Lung (tissue), 12 donors: ENCODE measurements around the gene SRPK2. TPM values are rescaled to one million over a fixed set of nuclear protein-coding genes. Genes with fewer than 3 reads are reported as not detected.
"Not testable (repeated sequence)": the region's sequence is repeated elsewhere in the genome, so short reads cannot be mapped to it uniquely, and the experiment has no call there.

Experiments used
- ATAC-seq: fragments of 200-7000 bp; cut with Tn5 transposase; one replicate; pipeline ENCODE4 v1.9.1; 2020; ENCODE audit warnings: moderate number of reproducible peaks; ENCODE audit not compliant: insufficient read depth, low FRiP score
- DNase-seq, 3 donors: peaks; one replicate each; pipeline ENCODE4 v3.0.0-alpha.2; 2013 to 2017
- H3K27ac ChIP-seq, 2 donors: one replicate each; pipeline ENCODE4 v1.5.1; 2013; ENCODE audit warnings: mild to moderate bottlenecking in 2 of 2, moderate library complexity in 2 of 2, control low read depth in 1 of 2, inconsistent platforms in 1 of 2, low read depth in 1 of 2, low read length in 1 of 2
- H3K27me3 ChIP-seq, 3 donors: one replicate each; pipeline ENCODE4 v1.5.1; 2013; ENCODE audit warnings: low read length in 2 of 3; ENCODE audit not compliant: control insufficient read depth in 3 of 3, insufficient read depth in 3 of 3
- H3K36me3 ChIP-seq, 4 donors: one replicate each; pipeline ENCODE4 v1.5.1; 2013; ENCODE audit warnings: low read length in 4 of 4, mild to moderate bottlenecking in 1 of 4, moderate library complexity in 1 of 4; ENCODE audit not compliant: control insufficient read depth in 4 of 4, insufficient read depth in 4 of 4
- H3K4me1 ChIP-seq, 5 donors: one replicate each; pipeline ENCODE4 v1.5.1; 2013; ENCODE audit warnings: low read length in 5 of 5, mild to moderate bottlenecking in 2 of 5, moderate library complexity in 1 of 5; ENCODE audit not compliant: control insufficient read depth in 5 of 5, insufficient read depth in 5 of 5
- H3K4me3 ChIP-seq: one replicate; pipeline ENCODE4 v1.5.1; 2013; ENCODE audit warnings: mild to moderate bottlenecking, control low read depth, moderate library complexity
- H3K9ac ChIP-seq, 2 donors: one replicate each; pipeline ENCODE4 v1.5.1; 2013; ENCODE audit warnings: low read length in 2 of 2, control low read depth in 1 of 2; ENCODE audit not compliant: insufficient read depth in 1 of 2
- H3K9me3 ChIP-seq, 4 donors: one replicate each; pipeline ENCODE4 v1.5.1; 2013; ENCODE audit warnings: low read length in 3 of 4, mild to moderate bottlenecking in 1 of 4, moderate library complexity in 1 of 4; ENCODE audit not compliant: control insufficient read depth in 4 of 4, insufficient read depth in 3 of 4
- WGBS, 2 donors: extraction: QIAGEN DNeasy Blood & Tissue Kit; methylation state at CpG; one replicate each; pipeline ENCODE4 v1.1.7; 2013; 5-methylcytosine and 5-hydroxymethylcytosine counted together
- polyA plus RNA-seq, 2 donors: library from polyadenylated mRNA; stranded (reverse); fragments of 200-250 nt; gene quantifications; one replicate each; pipeline ENCODE4 v1.2.1, GENCODE V29; 2013
- total RNA-seq, 2 donors: library from RNA; depleted of rRNA in 1 of 2; stranded (reverse); fragments of >200 nt in 1 of 2; gene quantifications; one replicate each; pipeline ENCODE4 v1.2.1, GENCODE V29; 2014 to 2021
- TF ChIP-seq, protein P1 (sequence below): IDR thresholded peaks from 2 replicates; pipeline ENCODE4 v1.5.1; 2012; ENCODE audit warnings: mild to moderate bottlenecking; ENCODE audit errors: control extremely low read depth, extremely low read depth
- donor health status: control.
- donor health status: control.
- donor health status: Bipolar disorder and iron deficiency.
- donor health status: healthy.
- donor health status: DM: yes; HTN: yes; CAD: no.

The SRPK2 gene
- total and polyA plus RNA-seq, 4 donors: 10.8 to 71.2 (median 23.2) TPM

DNA sequence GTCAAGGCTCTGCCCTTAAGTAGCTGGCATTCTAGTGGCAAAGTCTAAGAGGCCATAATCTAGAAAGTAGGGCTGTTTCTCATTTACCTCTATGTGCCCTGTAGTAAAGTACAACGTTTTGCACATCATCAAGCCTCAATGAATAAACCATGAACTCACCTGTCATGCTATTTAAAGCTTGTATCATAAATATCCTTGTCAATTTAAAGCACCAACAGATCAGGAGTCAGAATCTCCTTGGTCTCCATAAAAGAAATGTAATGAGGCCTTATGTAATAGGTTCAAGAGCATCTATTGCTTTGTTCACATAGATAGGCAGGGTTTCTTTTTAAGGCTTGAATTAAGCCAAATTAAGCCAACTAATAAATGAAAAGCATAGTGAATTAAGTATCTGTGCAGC lies 192.8 kb downstream of the SRPK2 start:
- no peak for ATAC-seq
- H3K27me3 ChIP-seq: no peaks in the 10 kb centered on the region
- H3K9me3 ChIP-seq: no peaks in the 10 kb centered on the region
- H3K9ac ChIP-seq: no peak overlapping the region
- no peak overlapping the region for H3K27ac ChIP-seq
- H3K4me1 ChIP-seq: peaks cover 0 to 16% (median 8%) of the 10 kb centered on the region in 5 donors
- no peak for DNase-seq
- no peak overlapping the region for H3K4me3 ChIP-seq
- TF ChIP-seq, protein P1, sequence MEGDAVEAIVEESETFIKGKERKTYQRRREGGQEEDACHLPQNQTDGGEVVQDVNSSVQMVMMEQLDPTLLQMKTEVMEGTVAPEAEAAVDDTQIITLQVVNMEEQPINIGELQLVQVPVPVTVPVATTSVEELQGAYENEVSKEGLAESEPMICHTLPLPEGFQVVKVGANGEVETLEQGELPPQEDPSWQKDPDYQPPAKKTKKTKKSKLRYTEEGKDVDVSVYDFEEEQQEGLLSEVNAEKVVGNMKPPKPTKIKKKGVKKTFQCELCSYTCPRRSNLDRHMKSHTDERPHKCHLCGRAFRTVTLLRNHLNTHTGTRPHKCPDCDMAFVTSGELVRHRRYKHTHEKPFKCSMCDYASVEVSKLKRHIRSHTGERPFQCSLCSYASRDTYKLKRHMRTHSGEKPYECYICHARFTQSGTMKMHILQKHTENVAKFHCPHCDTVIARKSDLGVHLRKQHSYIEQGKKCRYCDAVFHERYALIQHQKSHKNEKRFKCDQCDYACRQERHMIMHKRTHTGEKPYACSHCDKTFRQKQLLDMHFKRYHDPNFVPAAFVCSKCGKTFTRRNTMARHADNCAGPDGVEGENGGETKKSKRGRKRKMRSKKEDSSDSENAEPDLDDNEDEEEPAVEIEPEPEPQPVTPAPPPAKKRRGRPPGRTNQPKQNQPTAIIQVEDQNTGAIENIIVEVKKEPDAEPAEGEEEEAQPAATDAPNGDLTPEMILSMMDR: no peak
- H3K36me3 ChIP-seq: no peaks in the 10 kb centered on the region
- 89 to 94% methylated on average over 1 of the region's 1 CpG for WGBS, 2 donors

- H3K4me3 ChIP-seq, H3K9ac ChIP-seq, H3K9me3 ChIP-seq, DNase-seq, ATAC-seq, H3K36me3 ChIP-seq, H3K27ac ChIP-seq, H3K27me3 ChIP-seq: not testable (repeated sequence)
- WGBS, 2 donors: 97% methylated on average over 16 of the region's 16 CpGs
- peaks cover 0 to 16% (median 8%) of the 10 kb centered on the region in 5 donors for H3K4me1 ChIP-seq
Measured at GRCh38 chr7:105194959-105195358, 193.8 kb downstream of the SRPK2 start.

GRCh38 chr7:105191331-105191730 lies 197.4 kb downstream of the SRPK2 start:
- TF ChIP-seq, protein P1: no peak
- H3K9ac ChIP-seq: no peak overlapping the region
- H3K36me3 ChIP-seq: no peaks in the 10 kb centered on the region
- H3K4me3 ChIP-seq: no peak overlapping the region
- WGBS, 2 donors: 69 to 79% methylated on average over 2 of the region's 2 CpGs
- H3K4me1 ChIP-seq: peaks cover 0 to 3% (median 0%) of the 10 kb centered on the region in 5 donors
- no peaks in the 10 kb centered on the region for H3K9me3 ChIP-seq
- DNase-seq (no peak), ATAC-seq (no peak)
- H3K27ac ChIP-seq: no peak overlapping the region
- H3K27me3 ChIP-seq: no peaks in the 10 kb centered on the region

DNA sequence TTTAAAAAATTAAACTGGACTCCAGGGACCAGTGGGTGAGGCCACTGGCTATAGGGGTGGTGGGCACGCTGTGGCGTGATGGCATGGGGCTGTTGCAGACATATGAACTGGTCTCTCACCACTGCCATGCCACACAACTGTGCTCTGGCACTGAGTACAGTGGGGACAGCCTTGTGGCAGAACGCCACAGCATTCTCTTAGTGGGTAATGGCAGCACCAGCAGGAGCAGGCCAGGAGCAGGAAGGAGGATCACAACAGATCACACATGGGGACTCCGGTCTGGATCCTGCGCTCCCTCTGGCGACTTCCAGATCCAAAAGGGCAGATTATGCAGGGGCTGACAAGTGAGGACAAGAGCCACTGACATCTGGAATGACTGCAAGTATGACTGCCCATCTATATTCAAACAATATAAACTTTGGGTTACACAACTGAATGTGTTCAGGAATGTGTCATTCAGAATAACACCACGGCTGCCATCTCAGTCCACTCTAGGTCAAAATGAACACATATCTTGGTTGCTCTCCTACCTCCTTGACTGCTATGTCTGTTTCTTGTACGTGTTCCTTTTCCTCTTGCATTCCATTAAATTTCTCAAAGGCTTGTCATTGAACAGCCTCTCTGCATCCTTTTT lies 198.7 kb downstream of the SRPK2 start:
- H3K27ac ChIP-seq: no peak overlapping the region
- no peak overlapping the region for H3K4me3 ChIP-seq
- ATAC-seq (no peak), DNase-seq (no peak)
- no peaks in the 10 kb centered on the region for H3K9me3 ChIP-seq
- WGBS, 2 donors: 90 to 92% methylated on average over 8 of the region's 8 CpGs
- TF ChIP-seq, protein P1: no peak
- peaks cover 0 to 3% (median 0%) of the 10 kb centered on the region in 4 donors for H3K36me3 ChIP-seq
- H3K9ac ChIP-seq: no peak overlapping the region
- no peaks in the 10 kb centered on the region for H3K27me3 ChIP-seq
- H3K4me1 ChIP-seq: peaks cover 0 to 3% (median 0%) of the 10 kb centered on the region in 5 donors
